GM20000 (cell line): ENCODE measurements around the gene CCNI.

Source experiments
- DNase-seq: peaks from one replicate; pipeline ENCODE4 v3.0.0; 2012; ENCODE audit warnings: low spot score
- CTCF ChIP-seq: IDR thresholded peaks from 2 replicates; pipeline ENCODE4 v1.5.1; 2012; ENCODE audit warnings: mild to moderate bottlenecking, control low read depth; ENCODE audit errors: extremely low read depth, missing control alignments

Gene CCNI

DNA sequence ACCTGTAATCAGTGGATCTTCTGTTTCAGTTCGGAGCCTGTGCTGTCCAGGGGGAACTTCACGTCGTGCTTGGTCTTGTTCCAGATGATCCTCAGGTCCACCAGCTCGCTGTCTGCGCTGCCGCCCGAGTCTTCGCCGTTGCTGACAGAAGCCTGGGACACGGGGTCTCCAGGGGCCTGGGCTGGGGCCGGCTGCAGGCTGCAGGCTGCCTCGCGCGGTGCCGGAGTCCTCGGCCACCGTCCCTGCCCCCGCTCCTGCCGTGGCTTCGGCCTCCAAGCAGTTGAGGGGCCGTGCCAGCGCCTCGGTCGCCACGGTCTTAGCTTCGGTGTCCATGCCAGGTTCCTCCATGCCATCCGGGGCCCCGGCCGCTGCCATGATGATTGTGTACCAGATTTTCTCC, 37.3 kb upstream of the CCNI start:
- no peak for TF ChIP-seq CTCF
- no peak for DNase-seq

GRCh38 chr4:77110730-77111129, 34.9 kb upstream of the CCNI start:
- DNase-seq: no peak
- TF ChIP-seq CTCF: no peak

DNA sequence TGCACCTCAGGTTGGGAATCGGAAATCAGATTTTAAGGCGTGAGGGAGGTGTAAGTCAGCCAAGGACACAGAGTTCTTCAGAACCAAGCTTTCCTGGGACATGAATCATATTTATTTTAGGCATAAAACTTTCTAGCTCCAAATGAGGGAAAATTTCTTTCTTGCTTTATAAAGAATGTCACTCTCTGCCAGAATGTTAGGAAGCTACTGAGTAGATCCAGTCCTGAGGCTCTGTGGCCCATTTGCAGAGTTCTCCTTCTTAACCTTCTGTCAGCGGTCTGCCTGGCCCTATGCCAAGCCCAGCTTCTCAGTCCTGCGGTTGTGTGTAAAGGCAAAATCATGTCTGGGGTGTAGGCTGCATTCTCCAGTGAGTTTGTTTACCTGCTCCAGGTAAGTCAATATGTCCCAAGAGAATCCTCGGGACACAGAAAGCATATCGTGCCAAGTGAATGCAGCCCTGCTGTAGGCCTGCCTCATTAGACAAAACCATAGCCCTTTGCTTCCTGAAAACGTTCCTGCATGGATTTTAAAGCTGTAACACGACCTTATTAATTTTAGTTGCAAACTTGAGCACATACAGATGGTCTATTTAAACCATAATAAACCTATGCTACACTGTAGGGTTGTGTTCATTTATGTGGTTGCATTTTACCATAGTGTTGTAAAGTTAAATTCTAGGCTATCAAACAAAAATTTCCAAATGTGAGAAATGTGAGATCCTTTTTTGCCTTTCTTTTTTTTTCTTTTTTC, 29.2 kb upstream of the CCNI start:
- no peak for TF ChIP-seq CTCF
- no peak for DNase-seq

DNA sequence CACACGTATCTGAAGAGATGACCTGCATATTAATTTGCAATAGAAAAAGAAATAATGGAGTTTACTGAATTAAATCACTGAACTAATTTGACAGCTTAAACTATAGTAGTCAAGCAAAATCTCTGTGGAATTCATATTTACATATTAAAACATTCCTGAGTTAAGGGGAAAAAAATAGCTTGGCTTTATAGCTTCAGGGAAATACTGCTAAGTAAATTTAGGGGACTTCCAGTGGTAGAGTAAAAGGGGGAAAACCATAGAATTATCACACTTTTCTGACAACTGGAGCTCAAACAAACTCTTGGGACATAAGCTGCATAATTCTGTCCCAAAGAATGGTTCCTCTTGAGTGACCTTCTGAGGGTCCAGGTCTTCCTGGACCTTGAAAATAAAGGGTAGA, 28.6 kb upstream of the CCNI start:
- no peak for TF ChIP-seq CTCF
- DNase-seq: no peak

DNA sequence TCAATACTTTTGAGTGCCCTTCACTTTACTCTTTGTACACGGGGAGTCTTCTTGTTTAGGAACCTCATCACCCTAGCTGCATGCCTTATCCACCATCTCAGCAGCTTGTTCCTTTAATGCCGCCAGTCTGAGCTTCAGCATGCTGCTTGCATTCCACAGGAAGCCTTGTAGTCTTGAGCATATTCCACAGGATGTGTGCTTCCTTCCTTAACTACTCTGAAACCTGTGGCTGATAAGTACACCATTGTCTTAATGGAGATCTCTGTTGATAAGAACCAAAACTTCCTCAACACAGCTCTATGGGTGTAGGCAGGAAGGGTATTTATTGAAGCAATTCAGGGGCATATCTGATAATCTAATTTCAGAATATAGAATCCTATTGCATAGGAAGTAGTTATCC, 24.4 kb upstream of the CCNI start:
- TF ChIP-seq CTCF: no peak
- DNase-seq: no peak

DNA sequence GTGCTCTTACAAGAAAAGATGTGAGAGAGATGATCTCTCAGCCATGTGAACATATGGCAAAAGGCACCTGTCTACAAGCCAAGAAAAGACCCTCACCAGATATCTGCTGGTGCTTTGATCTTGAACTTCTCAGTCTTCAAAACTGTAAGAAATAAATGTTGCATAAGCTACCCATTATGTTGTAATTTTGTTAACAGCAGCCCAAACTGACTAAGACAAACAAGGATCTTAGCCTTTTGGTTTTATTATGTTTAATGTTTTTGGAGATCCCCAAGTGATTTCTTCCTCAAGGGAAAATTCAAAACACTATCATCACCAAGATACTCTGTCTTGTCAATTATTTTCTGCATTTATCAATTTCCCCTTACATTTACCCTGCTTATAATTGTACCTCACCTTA, 21.8 kb upstream of the CCNI start:
- TF ChIP-seq CTCF: no peak
- DNase-seq: no peak

GRCh38 chr4:77095101-77095821, 19.5 kb upstream of the CCNI start:
- TF ChIP-seq CTCF: peak; percentile 86
- peak; percentile 75 for DNase-seq
